HL-60 (cell line): ENCODE results near the gene AHRR.
"Not testable (repeated sequence)": the region's sequence is repeated elsewhere in the genome, so short reads cannot be mapped to it uniquely, and the experiment has no call there.

Source experiments
- DNase-seq, 2 experiments: peaks; one replicate each; pipeline ENCODE4 v3.0.0-alpha.2; 2010 to 2020; ENCODE audit warnings: low read depth in 1 of 2, low spot score in 1 of 2
- H3K27ac ChIP-seq: fragments of 250-450 bp; sonication (Bioruptor Pico); replicated peaks from 2 replicates; pipeline ENCODE4 v1.5.1; 2020; ENCODE audit warnings: mild to moderate bottlenecking, moderate library complexity
- H3K27me3 ChIP-seq: fragments of 250-450 bp; sonication (Bioruptor Pico); 2 replicates; pipeline ENCODE4 v1.5.1; 2021; ENCODE audit warnings: mild to moderate bottlenecking, moderate library complexity; ENCODE audit not compliant: insufficient read depth, poor library complexity, severe bottlenecking
- H3K4me3 ChIP-seq: replicated peaks from 2 replicates; pipeline ENCODE4 v1.5.1; 2011; ENCODE audit warnings: mild to moderate bottlenecking, control low read depth, low read length; ENCODE audit not compliant: insufficient read depth
- CTCF ChIP-seq: IDR thresholded peaks from one replicate; pipeline ENCODE4 v1.5.1; 2011; ENCODE audit warnings: low read length, control low read depth, inconsistent platforms; ENCODE audit not compliant: insufficient read depth
- GABPA ChIP-seq: IDR thresholded peaks from 2 replicates; pipeline ENCODE4 v1.6.1; 2012; ENCODE audit warnings: low read depth
- POLR2AphosphoS5 ChIP-seq: IDR thresholded peaks from 2 replicates; pipeline ENCODE4 v1.6.1; 2012; ENCODE audit warnings: low read depth
- SPI1 ChIP-seq: IDR thresholded peaks from 2 replicates; pipeline ENCODE4 v1.6.1; 2012; ENCODE audit warnings: low read depth, mild to moderate bottlenecking, borderline replicate concordance
- TF ChIP-seq, protein P1 (sequence below): IDR thresholded peaks from 2 replicates; pipeline ENCODE4 v1.6.1; 2012; ENCODE audit warnings: low read depth; ENCODE audit not compliant: insufficient replicate concordance

Gene AHRR

DNA sequence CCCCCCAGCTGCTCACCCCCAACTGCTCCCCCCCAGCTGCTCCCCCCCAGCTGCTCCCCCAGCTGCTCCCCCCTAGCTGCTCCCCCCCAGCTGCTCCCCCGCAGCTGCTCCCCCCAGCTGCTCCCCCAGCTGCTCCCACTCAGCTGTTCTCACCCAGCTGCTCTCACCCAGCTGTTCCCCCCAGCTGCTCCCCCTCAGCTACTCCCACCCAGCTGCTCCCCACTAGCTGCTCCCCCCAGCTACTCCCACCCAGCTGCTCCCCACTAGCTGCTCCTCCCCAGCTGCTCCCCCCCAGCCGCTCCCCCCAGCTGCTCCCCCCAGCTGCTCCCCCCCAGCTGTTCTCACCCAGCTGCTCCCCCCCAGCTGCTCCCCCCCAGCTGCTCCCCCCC, 22.8 kb upstream of the AHRR start:
- H3K27me3 ChIP-seq, result no peaks in the 10 kb centered on the region
- no peak overlapping the region for H3K27ac ChIP-seq
- no peak for DNase-seq
- no peak overlapping the region for H3K4me3 ChIP-seq
- TF ChIP-seq POLR2AphosphoS5 (no peak), CTCF (no peak), SPI1 (no peak), GABPA (no peak)
- TF ChIP-seq, protein P1, sequence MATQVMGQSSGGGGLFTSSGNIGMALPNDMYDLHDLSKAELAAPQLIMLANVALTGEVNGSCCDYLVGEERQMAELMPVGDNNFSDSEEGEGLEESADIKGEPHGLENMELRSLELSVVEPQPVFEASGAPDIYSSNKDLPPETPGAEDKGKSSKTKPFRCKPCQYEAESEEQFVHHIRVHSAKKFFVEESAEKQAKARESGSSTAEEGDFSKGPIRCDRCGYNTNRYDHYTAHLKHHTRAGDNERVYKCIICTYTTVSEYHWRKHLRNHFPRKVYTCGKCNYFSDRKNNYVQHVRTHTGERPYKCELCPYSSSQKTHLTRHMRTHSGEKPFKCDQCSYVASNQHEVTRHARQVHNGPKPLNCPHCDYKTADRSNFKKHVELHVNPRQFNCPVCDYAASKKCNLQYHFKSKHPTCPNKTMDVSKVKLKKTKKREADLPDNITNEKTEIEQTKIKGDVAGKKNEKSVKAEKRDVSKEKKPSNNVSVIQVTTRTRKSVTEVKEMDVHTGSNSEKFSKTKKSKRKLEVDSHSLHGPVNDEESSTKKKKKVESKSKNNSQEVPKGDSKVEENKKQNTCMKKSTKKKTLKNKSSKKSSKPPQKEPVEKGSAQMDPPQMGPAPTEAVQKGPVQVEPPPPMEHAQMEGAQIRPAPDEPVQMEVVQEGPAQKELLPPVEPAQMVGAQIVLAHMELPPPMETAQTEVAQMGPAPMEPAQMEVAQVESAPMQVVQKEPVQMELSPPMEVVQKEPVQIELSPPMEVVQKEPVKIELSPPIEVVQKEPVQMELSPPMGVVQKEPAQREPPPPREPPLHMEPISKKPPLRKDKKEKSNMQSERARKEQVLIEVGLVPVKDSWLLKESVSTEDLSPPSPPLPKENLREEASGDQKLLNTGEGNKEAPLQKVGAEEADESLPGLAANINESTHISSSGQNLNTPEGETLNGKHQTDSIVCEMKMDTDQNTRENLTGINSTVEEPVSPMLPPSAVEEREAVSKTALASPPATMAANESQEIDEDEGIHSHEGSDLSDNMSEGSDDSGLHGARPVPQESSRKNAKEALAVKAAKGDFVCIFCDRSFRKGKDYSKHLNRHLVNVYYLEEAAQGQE, result no peak

DNA sequence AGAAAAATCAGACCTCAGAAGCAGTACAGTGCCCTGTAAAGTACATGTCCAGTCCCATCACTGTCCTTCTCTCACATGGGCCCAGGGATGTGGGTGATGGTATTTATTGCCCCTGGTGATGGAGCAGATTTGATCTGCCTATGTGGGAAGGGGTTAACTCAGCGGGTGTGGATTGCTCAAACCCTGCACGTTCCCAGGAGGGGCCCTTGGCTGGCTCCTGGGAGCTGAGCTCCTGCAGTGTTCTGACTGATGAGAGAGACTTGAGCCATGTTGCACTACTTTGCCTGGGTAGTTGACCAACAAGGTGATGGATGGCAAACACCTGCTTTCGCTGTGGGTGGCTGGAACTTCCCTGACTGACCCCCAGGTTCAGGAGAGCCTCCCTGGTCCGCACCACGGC, 21.6 kb upstream of the AHRR start:
- not testable (repeated sequence) for H3K4me3 ChIP-seq, H3K27ac ChIP-seq, H3K27me3 ChIP-seq, DNase-seq

GRCh38 chr5:300691-301435, 20.7 kb upstream of the AHRR start:
- not testable (repeated sequence) for H3K27ac ChIP-seq, DNase-seq, H3K27me3 ChIP-seq, H3K4me3 ChIP-seq

DNA sequence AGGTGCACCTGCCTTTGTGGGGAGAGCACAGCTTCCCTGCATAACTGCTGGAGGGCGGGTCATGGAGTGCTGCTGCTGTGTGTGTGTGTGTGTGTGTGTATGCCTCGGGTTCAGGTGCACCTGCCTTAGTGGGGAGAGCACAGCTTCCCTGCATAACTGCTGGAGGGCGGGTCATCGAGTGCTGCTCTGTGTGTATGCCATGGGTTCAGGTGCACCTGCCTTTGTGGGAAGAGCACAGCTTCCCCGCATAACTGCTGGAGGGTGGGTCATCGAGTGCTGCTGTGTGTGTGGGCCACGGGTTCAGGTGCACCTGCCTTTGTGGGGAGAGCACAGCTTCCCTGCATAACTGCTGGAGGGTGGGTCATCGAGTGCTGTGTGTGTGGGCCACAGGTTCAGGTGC, 19.1 kb upstream of the AHRR start:
- H3K27me3 ChIP-seq, DNase-seq, H3K27ac ChIP-seq: not testable (repeated sequence)

GRCh38 chr5:302966-303365, 18.5 kb upstream of the AHRR start:
- no peak overlapping the region for H3K4me3 ChIP-seq
- no peaks in the 10 kb centered on the region for H3K27me3 ChIP-seq
- no peak overlapping the region for H3K27ac ChIP-seq
- TF ChIP-seq SPI1 (no peak), GABPA (no peak), POLR2AphosphoS5 (no peak), CTCF (no peak)
- TF ChIP-seq, protein P1, result no peak
- no peak for DNase-seq

More for the DNA sequence above, 19.1 kb upstream of the AHRR start:
- H3K4me3 ChIP-seq, result not testable (repeated sequence)

- H3K4me3 ChIP-seq, DNase-seq, H3K27me3 ChIP-seq, H3K27ac ChIP-seq: not testable (repeated sequence)
Observed at GRCh38 chr5:303741-304140, 17.8 kb upstream of the AHRR start.
